ENCODE results near the gene SNX20.
A peak's percentile ranks its signal among the peaks of the same experiment; 100 is the strongest.

The SNX20 gene

DNA sequence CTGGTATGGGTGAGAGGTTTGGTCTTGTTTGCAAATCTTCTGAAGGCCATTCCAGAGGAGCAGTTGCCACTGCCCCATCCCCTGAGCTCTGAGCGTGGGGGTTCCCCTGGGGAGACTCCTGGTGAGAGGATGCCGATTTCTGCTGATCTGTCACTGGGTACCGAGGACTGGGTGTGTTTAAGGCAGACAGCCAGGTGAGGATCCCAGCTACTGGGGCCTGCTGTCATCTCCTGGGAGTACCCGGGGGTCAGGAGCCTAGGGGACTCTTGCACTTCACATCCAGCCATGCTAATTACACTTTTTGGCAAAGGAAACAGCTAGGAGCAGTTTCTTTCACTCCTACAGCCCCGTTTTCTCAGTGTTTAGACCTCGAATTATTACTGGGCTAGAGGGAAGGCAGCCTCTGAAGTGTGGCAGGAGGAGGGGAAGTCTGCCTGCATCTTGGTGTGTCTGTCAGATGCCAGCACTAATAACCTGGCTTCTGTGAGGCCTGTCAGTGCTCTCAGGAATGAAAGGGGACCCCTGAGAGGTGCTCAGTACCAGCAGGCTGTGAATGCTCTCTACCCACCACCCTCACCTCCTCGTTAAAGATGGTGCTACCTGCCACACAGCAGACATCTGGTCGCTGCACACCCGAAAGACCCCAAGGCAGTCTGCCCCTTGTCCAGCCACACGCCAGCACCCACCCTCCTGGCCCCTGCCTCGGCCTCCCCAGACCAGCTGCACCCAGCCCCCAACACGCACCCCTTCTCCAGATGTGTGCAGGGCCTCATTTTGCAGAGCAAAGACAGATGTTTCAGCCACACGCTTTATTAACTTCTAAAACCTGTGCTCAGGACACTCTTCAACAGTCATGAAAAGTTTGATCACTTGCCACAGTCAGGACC is 43.2 kb downstream of the SNX20 start:
- TF ChIP-seq YY1 (IDR thresholded peaks at IDR 0.05; ENCODE audit: low read depth) (no peak), NFIC (IDR thresholded peaks at IDR 0.05) (no peak), RAD21 (IDR thresholded peaks at IDR 0.05; ENCODE audit: low read depth) (no peak), TAF1 (IDR thresholded peaks at IDR 0.05; ENCODE audit: low read depth) (no peak), TCF12 (IDR thresholded peaks at IDR 0.05; ENCODE audit: low read depth) (no peak), ZBTB7A (IDR thresholded peaks at IDR 0.05; ENCODE audit: low read depth) (no peak), CREB1 (IDR thresholded peaks at IDR 0.05; ENCODE audit: low read depth) (no peak), EGR1 (IDR thresholded peaks at IDR 0.05) (no peak), EP300 (IDR thresholded peaks at IDR 0.05; ENCODE audit: borderline replicate concordance) (no peak), TEAD4 (IDR thresholded peaks at IDR 0.05) (no peak), FOXM1 (IDR thresholded peaks at IDR 0.05; ENCODE audit: borderline replicate concordance, low read depth) (no peak), CEBPB (IDR thresholded peaks at IDR 0.05) (no peak)
- TF ChIP-seq, protein P1, sequence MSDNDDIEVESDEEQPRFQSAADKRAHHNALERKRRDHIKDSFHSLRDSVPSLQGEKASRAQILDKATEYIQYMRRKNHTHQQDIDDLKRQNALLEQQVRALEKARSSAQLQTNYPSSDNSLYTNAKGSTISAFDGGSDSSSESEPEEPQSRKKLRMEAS (IDR thresholded peaks at IDR 0.05): no peak
- TF ChIP-seq, protein P2, sequence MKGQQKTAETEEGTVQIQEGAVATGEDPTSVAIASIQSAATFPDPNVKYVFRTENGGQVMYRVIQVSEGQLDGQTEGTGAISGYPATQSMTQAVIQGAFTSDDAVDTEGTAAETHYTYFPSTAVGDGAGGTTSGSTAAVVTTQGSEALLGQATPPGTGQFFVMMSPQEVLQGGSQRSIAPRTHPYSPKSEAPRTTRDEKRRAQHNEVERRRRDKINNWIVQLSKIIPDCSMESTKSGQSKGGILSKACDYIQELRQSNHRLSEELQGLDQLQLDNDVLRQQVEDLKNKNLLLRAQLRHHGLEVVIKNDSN (IDR thresholded peaks at IDR 0.05): no peak
- TF ChIP-seq, protein P3, sequence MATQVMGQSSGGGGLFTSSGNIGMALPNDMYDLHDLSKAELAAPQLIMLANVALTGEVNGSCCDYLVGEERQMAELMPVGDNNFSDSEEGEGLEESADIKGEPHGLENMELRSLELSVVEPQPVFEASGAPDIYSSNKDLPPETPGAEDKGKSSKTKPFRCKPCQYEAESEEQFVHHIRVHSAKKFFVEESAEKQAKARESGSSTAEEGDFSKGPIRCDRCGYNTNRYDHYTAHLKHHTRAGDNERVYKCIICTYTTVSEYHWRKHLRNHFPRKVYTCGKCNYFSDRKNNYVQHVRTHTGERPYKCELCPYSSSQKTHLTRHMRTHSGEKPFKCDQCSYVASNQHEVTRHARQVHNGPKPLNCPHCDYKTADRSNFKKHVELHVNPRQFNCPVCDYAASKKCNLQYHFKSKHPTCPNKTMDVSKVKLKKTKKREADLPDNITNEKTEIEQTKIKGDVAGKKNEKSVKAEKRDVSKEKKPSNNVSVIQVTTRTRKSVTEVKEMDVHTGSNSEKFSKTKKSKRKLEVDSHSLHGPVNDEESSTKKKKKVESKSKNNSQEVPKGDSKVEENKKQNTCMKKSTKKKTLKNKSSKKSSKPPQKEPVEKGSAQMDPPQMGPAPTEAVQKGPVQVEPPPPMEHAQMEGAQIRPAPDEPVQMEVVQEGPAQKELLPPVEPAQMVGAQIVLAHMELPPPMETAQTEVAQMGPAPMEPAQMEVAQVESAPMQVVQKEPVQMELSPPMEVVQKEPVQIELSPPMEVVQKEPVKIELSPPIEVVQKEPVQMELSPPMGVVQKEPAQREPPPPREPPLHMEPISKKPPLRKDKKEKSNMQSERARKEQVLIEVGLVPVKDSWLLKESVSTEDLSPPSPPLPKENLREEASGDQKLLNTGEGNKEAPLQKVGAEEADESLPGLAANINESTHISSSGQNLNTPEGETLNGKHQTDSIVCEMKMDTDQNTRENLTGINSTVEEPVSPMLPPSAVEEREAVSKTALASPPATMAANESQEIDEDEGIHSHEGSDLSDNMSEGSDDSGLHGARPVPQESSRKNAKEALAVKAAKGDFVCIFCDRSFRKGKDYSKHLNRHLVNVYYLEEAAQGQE (IDR thresholded peaks at IDR 0.05; ENCODE audit: low read depth): no peak

DNA sequence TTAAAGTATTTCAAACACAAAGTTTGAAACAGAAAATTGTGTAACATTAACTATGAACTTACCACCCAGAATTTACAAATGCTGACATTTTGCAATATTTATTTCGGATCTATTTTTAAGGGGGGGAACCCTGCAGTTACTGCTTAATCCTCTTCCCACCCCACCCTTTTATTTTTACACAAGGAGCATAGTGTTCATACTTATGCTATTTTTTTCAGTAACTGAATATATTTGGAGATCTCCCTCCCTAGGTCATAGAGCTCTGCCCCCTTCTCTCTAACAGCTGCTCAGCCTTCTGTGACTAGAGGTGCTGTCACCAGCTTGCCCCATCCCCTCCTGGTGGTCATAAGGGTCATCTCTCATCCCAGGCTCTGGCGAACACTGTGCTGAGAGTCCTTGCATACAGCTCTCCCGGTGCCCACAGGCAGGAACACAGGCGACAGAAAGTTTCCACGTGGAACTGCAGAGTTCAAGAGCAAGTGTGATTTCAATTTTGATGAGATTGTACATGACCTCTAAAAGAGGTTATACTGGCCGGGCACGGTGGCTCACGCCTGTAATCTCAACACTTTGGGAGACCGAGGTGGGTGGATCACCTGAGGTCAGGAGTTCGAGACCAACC is 44.2 kb downstream of the SNX20 start:
- no peak for TF ChIP-seq EGR1 (IDR thresholded peaks at IDR 0.05)
- no peak for TF ChIP-seq FOXM1 (IDR thresholded peaks at IDR 0.05; ENCODE audit: borderline replicate concordance, low read depth)
- TF ChIP-seq, protein P3 (IDR thresholded peaks at IDR 0.05; ENCODE audit: low read depth): no peak
- TF ChIP-seq YY1 (IDR thresholded peaks at IDR 0.05; ENCODE audit: low read depth): no peak
- TF ChIP-seq, protein P2 (IDR thresholded peaks at IDR 0.05): no peak
- TF ChIP-seq CEBPB (IDR thresholded peaks at IDR 0.05): no peak
- no peak for TF ChIP-seq NFIC (IDR thresholded peaks at IDR 0.05)
- TF ChIP-seq TEAD4 (IDR thresholded peaks at IDR 0.05): no peak
- no peak for TF ChIP-seq TCF12 (IDR thresholded peaks at IDR 0.05; ENCODE audit: low read depth)
- no peak for TF ChIP-seq RAD21 (IDR thresholded peaks at IDR 0.05; ENCODE audit: low read depth)
- TF ChIP-seq EP300 (IDR thresholded peaks at IDR 0.05; ENCODE audit: borderline replicate concordance): no peak
- no peak for TF ChIP-seq ZBTB7A (IDR thresholded peaks at IDR 0.05; ENCODE audit: low read depth)

DNA sequence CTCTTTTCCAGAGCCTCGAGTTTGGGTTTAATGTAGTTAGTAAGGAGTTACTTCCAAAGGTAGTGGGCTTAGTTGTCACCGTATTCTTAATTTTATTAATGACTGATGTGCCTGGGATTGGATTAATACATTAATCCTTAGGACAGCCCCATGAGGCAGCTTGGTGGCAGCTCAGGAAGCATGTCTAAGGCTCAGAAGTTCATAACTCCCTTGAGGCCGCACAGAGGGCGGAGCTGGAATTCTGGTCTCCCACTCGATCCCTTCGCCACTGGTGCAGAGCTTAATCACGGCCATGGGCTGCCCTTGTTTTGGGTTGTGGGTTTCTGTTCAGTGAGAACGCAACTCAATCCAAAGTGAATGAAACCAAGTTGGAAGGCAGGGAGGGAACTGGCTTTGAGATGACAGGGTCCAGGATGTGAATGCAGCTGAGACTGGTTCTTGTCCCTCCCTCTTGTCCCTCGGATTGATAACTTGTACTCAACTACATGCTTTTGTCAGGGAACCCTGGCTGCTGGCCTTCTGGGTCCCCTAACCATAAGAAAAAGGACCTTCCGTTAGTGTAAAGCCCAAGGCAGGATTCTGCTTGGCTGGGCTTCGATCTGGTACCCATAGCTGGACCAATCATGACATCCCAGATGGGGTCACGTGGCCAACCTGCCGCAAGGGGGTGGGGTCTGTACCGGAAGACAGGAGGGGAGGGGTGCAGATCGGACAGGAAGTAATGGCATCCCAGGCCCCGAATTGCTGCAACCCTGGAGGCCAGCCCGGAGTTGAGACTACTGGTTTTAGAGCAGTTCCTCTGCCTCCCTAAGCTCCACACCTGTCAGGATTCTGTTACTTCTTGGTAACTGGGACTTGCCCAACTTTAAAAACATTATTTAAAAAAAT is 45.4 kb downstream of the SNX20 start:
- TF ChIP-seq FOXM1 (IDR thresholded peaks at IDR 0.05; ENCODE audit: borderline replicate concordance, low read depth) (no peak), TCF12 (IDR thresholded peaks at IDR 0.05; ENCODE audit: low read depth) (no peak), YY1 (IDR thresholded peaks at IDR 0.05; ENCODE audit: low read depth) (no peak), TEAD4 (IDR thresholded peaks at IDR 0.05) (no peak), RAD21 (IDR thresholded peaks at IDR 0.05; ENCODE audit: low read depth) (no peak)
- TF ChIP-seq, protein P3 (IDR thresholded peaks at IDR 0.05; ENCODE audit: low read depth): no peak
- TF ChIP-seq, protein P2 (IDR thresholded peaks at IDR 0.05): peak; percentile 68
- TF ChIP-seq, protein P1 (IDR thresholded peaks at IDR 0.05): no peak
